H1 (cell line): ENCODE measurements around the gene SAMD4A. TPM values are rescaled to one million over a fixed set of nuclear protein-coding genes. Genes with fewer than 3 reads are reported as not detected.

Experiments
- CTCF ChIA-PET: fragments of 300-600 bp; sonication (Branson Sonifier 250); formaldehyde crosslinking; loops from one replicate; lab custom pipeline; 2021; ENCODE audit not compliant: partially characterized antibody; lab: Charles Lee
- POLR2A ChIA-PET: fragments of 300-600 bp; sonication (Branson Sonifier 250); formaldehyde crosslinking; loops from one replicate; lab custom pipeline; 2021; ENCODE audit warnings: inconsistent platforms; ENCODE audit not compliant: partially characterized antibody; lab: Charles Lee
- DNase-seq, 2 experiments: peaks; one replicate each; pipeline versions ENCODE4 v3.0.0 to v3.0.0-alpha.2; 2010 to 2022; ENCODE audit warnings: low spot score in 2 of 2, low read depth in 1 of 2, mixed read lengths in 1 of 2
- FAIRE-seq: peaks from 2 replicates; lab custom pipeline; 2011; peaks lifted over from hg19 to GRCh38; lab: Jason Lieb, UNC
- H2AFZ ChIP-seq: 2 replicates; pipeline ENCODE4 v1.8.1; 2012; ENCODE audit warnings: low read length, inconsistent platforms
- H2AK5ac ChIP-seq: 2 replicates; pipeline ENCODE4 v1.6.1; 2013; ENCODE audit warnings: low read depth, low read length
- H2BK120ac ChIP-seq: replicated peaks from 2 replicates; pipeline ENCODE3; 2013; ENCODE audit warnings: low read depth, low read length, inconsistent platforms
- H2BK12ac ChIP-seq: 2 replicates; pipeline ENCODE4 v1.6.1; 2013; ENCODE audit warnings: low read depth, low read length
- H2BK15ac ChIP-seq: 2 replicates; pipeline ENCODE4 v1.6.1; 2013; ENCODE audit warnings: low read length
- H2BK20ac ChIP-seq: 2 replicates; pipeline ENCODE4 v1.6.1; 2013; ENCODE audit warnings: low read length
- H2BK5ac ChIP-seq: 2 replicates; pipeline ENCODE4 v1.6.1; 2013; ENCODE audit warnings: low read depth, low read length
- H3K14ac ChIP-seq: 2 replicates; pipeline ENCODE4 v1.6.1; 2013; ENCODE audit warnings: inconsistent platforms; ENCODE audit not compliant: insufficient read length
- H3K18ac ChIP-seq: 2 replicates; pipeline ENCODE4 v1.6.1; 2013; ENCODE audit warnings: low read length; ENCODE audit errors: extremely low read depth
- H3K23ac ChIP-seq: 2 replicates; pipeline ENCODE4 v1.6.1; 2013; ENCODE audit warnings: inconsistent platforms; ENCODE audit not compliant: insufficient read length
- H3K23me2 ChIP-seq: 2 replicates; pipeline ENCODE4 v1.6.1; 2013; ENCODE audit warnings: low read depth, low read length
- H3K27ac ChIP-seq: 2 replicates; pipeline ENCODE4 v1.6.1; 2011; ENCODE audit warnings: low read depth, low read length, inconsistent platforms
- H3K27me3 ChIP-seq, 4 experiments: replicated peaks in 1 of 4; 1 replicate in 1 of 4; 2 replicates in 3 of 4; pipeline versions ENCODE4 v1.6.1 to v1.8.1; 2011 to 2013; ENCODE audit warnings: low read length in 3 of 4, mild to moderate bottlenecking in 3 of 4, inconsistent platforms in 2 of 4, mixed read lengths in 2 of 4, moderate library complexity in 1 of 4; ENCODE audit not compliant: control insufficient read depth in 3 of 4, insufficient read depth in 3 of 4; ENCODE audit errors: extremely low read depth in 1 of 4
- H3K36me3 ChIP-seq, 4 experiments: 2 replicates each; pipeline versions ENCODE4 v1.6.1 to v1.8.1; 2011 to 2013; ENCODE audit warnings: mild to moderate bottlenecking in 4 of 4, low read length in 3 of 4, moderate library complexity in 2 of 4, control low read depth in 1 of 4, inconsistent platforms in 1 of 4; ENCODE audit not compliant: insufficient read depth in 4 of 4, control insufficient read depth in 2 of 4
- H3K4ac ChIP-seq: replicated peaks from 2 replicates; pipeline ENCODE3; 2013; ENCODE audit warnings: low read length, low read depth, mixed read lengths, inconsistent platforms; ENCODE audit not compliant: insufficient read length
- H3K4me1 ChIP-seq, 4 experiments: replicated peaks in 1 of 4; 1 replicate in 1 of 4; 2 replicates in 3 of 4; pipeline versions ENCODE4 v1.6.1 to v1.8.1; 2011 to 2013; ENCODE audit warnings: low read length in 3 of 4, inconsistent platforms in 2 of 4, mixed read lengths in 1 of 4; ENCODE audit not compliant: insufficient read depth in 4 of 4, control insufficient read depth in 3 of 4
- H3K4me2 ChIP-seq, 2 experiments: 2 replicates each; pipeline versions ENCODE4 v1.6.1 to v1.8.1; 2011 to 2013; ENCODE audit warnings: low read depth in 2 of 2, low read length in 2 of 2, control low read depth in 1 of 2, inconsistent platforms in 1 of 2, mild to moderate bottlenecking in 1 of 2; ENCODE audit not compliant: insufficient read depth in 1 of 2
- H3K4me3 ChIP-seq, 4 experiments: fragments of 200-600, 300-600 bp in 1 of 4; sonication (generic), shearing (Covaris generic), sonication (Bioruptor Twin) in 1 of 4; 2 replicates each; pipeline versions ENCODE4 v1.5.1 to v1.8.1; 2011 to 2016; ENCODE audit warnings: low read length in 4 of 4, low read depth in 3 of 4, control low read depth in 2 of 4, inconsistent platforms in 2 of 4, mild to moderate bottlenecking in 2 of 4, mixed read lengths in 1 of 4, moderate library complexity in 1 of 4; ENCODE audit not compliant: insufficient read depth in 2 of 4; ENCODE audit errors: extremely low read depth in 1 of 4
- H3K56ac ChIP-seq: replicated peaks from 2 replicates; pipeline ENCODE3; 2013; ENCODE audit warnings: low read depth, mild to moderate bottlenecking, mixed read lengths, low read length, inconsistent platforms; ENCODE audit not compliant: insufficient read length
- H3K79me1 ChIP-seq: 2 replicates; pipeline ENCODE4 v1.6.1; 2013; ENCODE audit warnings: low read depth, low read length, control low read depth
- H3K79me2 ChIP-seq, 2 experiments: 2 replicates each; pipeline versions ENCODE4 v1.6.1 to v1.8.1; 2012 to 2013; ENCODE audit warnings: low read length in 2 of 2, mild to moderate bottlenecking in 2 of 2, inconsistent platforms in 1 of 2; ENCODE audit not compliant: insufficient read depth in 2 of 2, control insufficient read depth in 1 of 2
- H3K9ac ChIP-seq, 4 experiments: replicated peaks in 1 of 4; 1 replicate in 1 of 4; 2 replicates in 3 of 4; pipeline versions ENCODE4 v1.6.1 to v1.8.1; 2011 to 2013; ENCODE audit warnings: low read depth in 3 of 4, low read length in 3 of 4, control low read depth in 2 of 4, mild to moderate bottlenecking in 2 of 4, moderate library complexity in 2 of 4, inconsistent platforms in 1 of 4; ENCODE audit errors: extremely low read depth in 1 of 4
- H3K9me3 ChIP-seq, 2 experiments: 2 replicates each; pipeline versions ENCODE4 v1.6.1 to v1.8.1; 2012 to 2013; ENCODE audit warnings: mild to moderate bottlenecking in 2 of 2, moderate library complexity in 2 of 2, control low read depth in 1 of 2, inconsistent platforms in 1 of 2, low read depth in 1 of 2, low read length in 1 of 2, mixed read lengths in 1 of 2; ENCODE audit not compliant: insufficient read depth in 2 of 2
- H4K20me1 ChIP-seq, 2 experiments: replicated peaks in 1 of 2; 2 replicates each; pipeline versions ENCODE3 to v1.8.1; 2011 to 2013; ENCODE audit warnings: inconsistent platforms in 2 of 2, low read length in 2 of 2, mild to moderate bottlenecking in 1 of 2; ENCODE audit not compliant: insufficient read depth in 2 of 2, control insufficient read depth in 1 of 2
- H4K5ac ChIP-seq: 2 replicates; pipeline ENCODE4 v1.6.1; 2013; ENCODE audit warnings: low read length, low read depth, mixed read lengths, inconsistent platforms; ENCODE audit not compliant: insufficient read length
- H4K8ac ChIP-seq: 2 replicates; pipeline ENCODE4 v1.8.0; 2013; ENCODE audit warnings: mild to moderate bottlenecking, moderate library complexity, low read length, inconsistent platforms; ENCODE audit not compliant: insufficient read depth; ENCODE audit errors: extremely low read depth
- H4K91ac ChIP-seq: replicated peaks from 2 replicates; pipeline ENCODE3; 2013; ENCODE audit warnings: low read length, mixed read lengths, inconsistent platforms; ENCODE audit not compliant: insufficient read length
- CEBPB ChIP-seq: IDR thresholded peaks from 2 replicates; pipeline ENCODE4 v1.6.1; 2012; ENCODE audit warnings: low read depth, low read length
- CREB1 ChIP-seq: IDR thresholded peaks from 2 replicates; pipeline ENCODE4 v1.6.1; 2012; ENCODE audit warnings: inconsistent platforms
- EP300 ChIP-seq, 2 experiments: IDR thresholded peaks; 1 replicate in 1 of 2; 2 replicates in 1 of 2; pipeline ENCODE4 v1.6.1; 2011 to 2012; ENCODE audit warnings: low read depth in 2 of 2, low read length in 2 of 2, mild to moderate bottlenecking in 2 of 2, borderline replicate concordance in 1 of 2, inconsistent platforms in 1 of 2, moderate library complexity in 1 of 2
- HDAC6 ChIP-seq: IDR thresholded peaks from one replicate; pipeline ENCODE4 v1.7.1; 2012; ENCODE audit warnings: low read depth, mild to moderate bottlenecking, inconsistent platforms, low read length, moderate library complexity
- MAFK ChIP-seq: IDR thresholded peaks from 2 replicates; pipeline ENCODE4 v1.6.1; 2012; ENCODE audit warnings: low read depth, mild to moderate bottlenecking, improper control_type of control experiment, low read length
- POU5F1 ChIP-seq: IDR thresholded peaks from 2 replicates; pipeline ENCODE4 v1.6.1; 2011; ENCODE audit warnings: low read depth, mild to moderate bottlenecking, low read length, moderate library complexity
- RAD21 ChIP-seq, 2 experiments: IDR thresholded peaks in 1 of 2; conservative IDR thresholded peaks in 1 of 2; 2 replicates each; pipeline ENCODE4 v1.6.1; 2011; ENCODE audit warnings: low read depth in 2 of 2, low read length in 2 of 2, improper control_type of control experiment in 1 of 2, inconsistent platforms in 1 of 2, mild to moderate bottlenecking in 1 of 2, moderate library complexity in 1 of 2
- RNF2 ChIP-seq: fragments of 200-900, 300-1000 bp; sonication (generic); IDR thresholded peaks from 2 replicates; pipeline ENCODE4 v1.7.1; 2016; ENCODE audit warnings: borderline replicate concordance, low read depth, mild to moderate bottlenecking, antibody characterized with exemption, low read length; ENCODE audit not compliant: poor library complexity, severe bottlenecking; ENCODE audit errors: missing control alignments
- SIN3A ChIP-seq, 2 experiments: IDR thresholded peaks in 1 of 2; conservative IDR thresholded peaks in 1 of 2; 2 replicates each; pipeline ENCODE4 v1.6.1; 2011 to 2012; ENCODE audit warnings: low read length in 2 of 2, improper control_type of control experiment in 1 of 2, low read depth in 1 of 2, mild to moderate bottlenecking in 1 of 2
- SP1 ChIP-seq: IDR thresholded peaks from 2 replicates; pipeline ENCODE4 v1.6.1; 2011; ENCODE audit warnings: low read depth, low read length
- SRF ChIP-seq: IDR thresholded peaks from 2 replicates; pipeline ENCODE4 v1.6.1; 2011; ENCODE audit warnings: mild to moderate bottlenecking, low read depth, low read length, moderate library complexity
- USF2 ChIP-seq: IDR thresholded peaks from 2 replicates; pipeline ENCODE4 v1.6.1; 2011; ENCODE audit warnings: low read length, improper control_type of control experiment
- WGBS, 2 experiments: shearing (Covaris generic) in 1 of 2; methylation state at CpG; one replicate each; pipeline versions ENCODE4 v1.1.6 to v1.1.7; 2013 to 2015; ENCODE audit warnings: low lambda C conversion rate in 2 of 2, mixed read lengths in 2 of 2, inconsistent platforms in 1 of 2, low coverage in 1 of 2, missing lambda C conversion rate in 1 of 2; ENCODE audit not compliant: insufficient replicate concordance in 2 of 2, insufficient coverage in 1 of 2, insufficient read length in 1 of 2; ENCODE audit errors: extremely low coverage in 1 of 2, missing lambda C conversion rate in 1 of 2; 5-methylcytosine and 5-hydroxymethylcytosine counted together
- polyA plus RNA-seq, 7 experiments: library from polyadenylated mRNA; depleted of rRNA in 3 of 7; stranded (reverse) in 5 of 7; unstranded in 2 of 7; fragments of >200 nt in 5 of 7; fragments of 200-250 nt in 2 of 7; gene quantifications; 1 replicate in 5 of 7; 2 replicates in 1 of 7; 4 replicates in 1 of 7; pipeline versions ENCODE4 v1.2.1 to v1.2.3, GENCODE V29; 2011 to 2013; ENCODE audit warnings: missing spikeins in 2 of 7, mixed read lengths in 2 of 7
- total RNA-seq: library from RNA; stranded (reverse); fragmentation: NEBNext Ultra II Directional; extraction: Animal tissue kit (Norgen Biotek cat#: 25700); gene quantifications from 2 replicates; pipeline ENCODE4 v1.2.1, GENCODE V29; 2021

The SAMD4A gene
- total and polyA plus RNA-seq, 2 of the 8 experiments (the other 6 are each of a cell fraction or from before 2014, with no cell fraction given): 2.4 to 12.3 TPM

GRCh38 chr14:54665946-54666345, 99.0 kb downstream of the SAMD4A start:
- 86% methylated on average over 1 of the region's 1 CpG; no CpG with 5 or more reads in 1 of the 2 experiments for WGBS, 2 experiments
- Histone ChIP-seq H3K18ac (no peak overlapping the region), H2BK5ac (no peak overlapping the region), H4K8ac (no peak overlapping the region; the same call in 1 of the 2 replicates), H3K36me3 (no peaks in the 10 kb centered on the region), H2BK20ac (no peak overlapping the region), H3K4me2 (no peak overlapping the region), H2BK12ac (no peak overlapping the region), H2BK120ac (no peak overlapping the region), H3K23me2 (no peaks in the 10 kb centered on the region), H4K91ac (no peak overlapping the region), H3K4me1 (peaks cover 0 to 11% (median 4%) of the 10 kb centered on the region in 4 experiments; a peak in 3 of 7 replicates), H3K4me3 (no peak overlapping the region), H3K56ac (no peak overlapping the region), H3K79me2 (0 out of 4 replicates have a peak, but pooled peaks cover 0 to 3% of the 10 kb centered on the region in 2 experiments), H4K20me1 (no peaks in the 10 kb centered on the region), H3K9ac (no peak overlapping the region), H3K23ac (no peak overlapping the region), H3K9me3 (no peaks in the 10 kb centered on the region), H3K27ac (no peak overlapping the region), H3K27me3 (no peaks in the 10 kb centered on the region), H2AFZ (no peak overlapping the region), H3K14ac (no peak overlapping the region), H3K79me1 (no peaks in the 10 kb centered on the region; the same call in 1 of the 2 replicates), H4K5ac (no peak overlapping the region), H2AK5ac (no peak overlapping the region), H2BK15ac (no peak overlapping the region), H3K4ac (no peak overlapping the region)
- FAIRE-seq (no peak), DNase-seq (no peak)
- ChIA-PET POLR2A (interaction anchor here (1.2 to 1.3 kb wide), 2 partner anchors 9 to 12 kb away, joined by 3 read pairs; no protein-coding TSS in a partner anchor), CTCF (interaction anchor here (0.7 to 1.5 kb wide), 3 partner anchors 9 to 58 kb away, joined by 3 to 4 read pairs (median 3); no protein-coding TSS in a partner anchor)
- TF ChIP-seq SP1 (no peak), CEBPB (no peak), RAD21 (IDR thresholded peaks at IDR 0.05 in 1 of 2, conservative IDR thresholded peaks at IDR 0.05 in 1 of 2; ENCODE audit: low read depth in 2 of 2, low read length in 2 of 2) (no peak), MAFK (no peak), USF2 (no peak), RNF2 (no peak), POU5F1 (no peak), SRF (no peak), CREB1 (no peak), EP300 (IDR thresholded peaks at IDR 0.05; ENCODE audit: borderline replicate concordance in 1 of 2, low read depth in 2 of 2, low read length in 2 of 2) (no peak), HDAC6 (no peak), SIN3A (conservative IDR thresholded peaks at IDR 0.05 in 1 of 2, IDR thresholded peaks at IDR 0.05 in 1 of 2; ENCODE audit: low read depth in 1 of 2, low read length in 2 of 2) (no peak)
